Amniotic epithelial cell (primary cell): Measurements from ENCODE around the gene CLDN6.
"Not testable (repeated sequence)": the region's sequence is repeated elsewhere in the genome, so short reads cannot be mapped to it uniquely, and the experiment has no call there.

ENCODE experiments used
- DNase-seq: peaks from one replicate; pipeline ENCODE4 v3.0.0-alpha.2; 2010; ENCODE audit warnings: low read depth

CLDN6 gene, protein sequence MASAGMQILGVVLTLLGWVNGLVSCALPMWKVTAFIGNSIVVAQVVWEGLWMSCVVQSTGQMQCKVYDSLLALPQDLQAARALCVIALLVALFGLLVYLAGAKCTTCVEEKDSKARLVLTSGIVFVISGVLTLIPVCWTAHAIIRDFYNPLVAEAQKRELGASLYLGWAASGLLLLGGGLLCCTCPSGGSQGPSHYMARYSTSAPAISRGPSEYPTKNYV

GRCh38 chr16:3017794-3018506 is at the start of gene CLDN6:
Gene CLDN6 (minus strand): TSS chr16:3018183. CDS start chr16:3016021, 2,162 bp downstream.
- DNase-seq, result no peak

DNA sequence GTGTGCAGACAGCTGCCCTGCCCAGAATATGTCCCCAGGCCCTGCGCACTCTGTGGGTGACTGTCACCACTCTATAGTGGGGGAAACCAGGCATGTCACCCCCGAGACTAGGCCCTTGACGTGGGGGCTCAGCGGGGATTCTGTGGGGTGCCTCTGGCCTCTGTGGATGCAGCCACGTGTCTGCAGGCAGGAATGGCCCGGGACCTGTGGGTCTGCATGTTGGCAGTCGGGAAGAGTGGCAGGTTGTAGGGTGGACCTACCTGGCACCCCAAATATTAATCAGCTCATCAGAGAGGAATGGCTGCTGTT is 48.4 kb upstream of the CLDN6 start:
- no peak for DNase-seq

GRCh38 chr16:3065742-3066439 is 47.9 kb upstream of the CLDN6 start:
- DNase-seq, result no peak

- peak; percentile 59 for DNase-seq
Observed at GRCh38 chr16:3065069-3065741, 47.2 kb upstream of the CLDN6 start, which contains the start of gene IL32. Gene IL32 (plus strand): TSS chr16:3065640. CDS start chr16:3065812, 172 bp downstream.

DNA sequence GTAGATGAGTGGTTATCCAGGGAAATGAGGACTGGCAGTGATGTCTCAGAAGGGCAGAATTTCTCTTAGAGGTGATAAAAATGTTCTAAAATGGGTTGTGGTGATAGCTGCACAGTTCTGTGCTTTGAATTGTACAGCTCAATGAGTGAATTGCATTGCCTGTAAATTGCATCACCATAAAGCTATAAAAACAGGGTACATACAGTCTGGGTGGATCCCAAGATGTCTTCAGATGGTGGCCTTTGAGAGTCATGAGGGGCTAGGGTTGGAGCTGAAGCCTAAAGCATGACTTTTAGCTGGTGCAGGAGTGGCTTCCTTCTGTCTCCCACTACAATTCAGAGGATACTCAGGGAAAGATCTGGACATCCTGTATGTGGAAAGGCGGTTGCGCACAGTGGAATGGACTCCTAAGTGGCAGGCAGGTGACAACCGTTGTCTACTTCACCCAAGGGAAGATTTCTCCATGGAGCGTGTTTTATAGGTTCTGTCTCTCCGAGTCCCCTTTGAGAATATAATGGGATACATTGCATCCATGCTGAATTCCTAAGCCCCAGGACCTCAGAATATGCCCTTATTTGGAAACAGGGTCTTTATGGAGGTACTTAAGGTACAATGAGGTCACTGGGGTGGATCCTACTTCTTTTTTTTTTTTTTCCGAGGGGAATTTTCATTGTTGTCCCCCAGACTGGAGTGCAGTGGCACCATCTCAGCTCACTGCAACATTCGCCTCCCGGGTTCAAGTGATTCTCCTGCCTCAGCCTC is 45.8 kb upstream of the CLDN6 start:
- no peak for DNase-seq

DNA sequence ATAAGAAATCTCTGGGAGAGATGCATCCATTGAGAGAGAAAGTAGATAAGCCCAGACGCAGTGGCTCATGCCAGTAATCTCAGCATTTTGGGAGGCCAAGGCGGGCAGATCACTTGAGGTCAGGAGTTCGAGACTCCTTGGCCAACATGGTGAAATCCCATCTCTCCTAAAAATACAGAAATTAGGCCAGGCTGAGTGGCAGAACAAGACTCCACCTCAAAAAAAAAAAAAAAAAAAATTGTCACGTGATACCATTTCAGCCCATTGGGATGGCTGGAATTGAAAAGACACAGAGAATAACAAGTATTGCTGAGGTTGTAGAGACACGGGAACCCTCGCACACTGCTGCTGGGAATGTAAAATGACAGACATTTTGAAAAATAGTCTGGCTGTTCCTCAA is 44.6 kb upstream of the CLDN6 start:
- no peak for DNase-seq

DNA sequence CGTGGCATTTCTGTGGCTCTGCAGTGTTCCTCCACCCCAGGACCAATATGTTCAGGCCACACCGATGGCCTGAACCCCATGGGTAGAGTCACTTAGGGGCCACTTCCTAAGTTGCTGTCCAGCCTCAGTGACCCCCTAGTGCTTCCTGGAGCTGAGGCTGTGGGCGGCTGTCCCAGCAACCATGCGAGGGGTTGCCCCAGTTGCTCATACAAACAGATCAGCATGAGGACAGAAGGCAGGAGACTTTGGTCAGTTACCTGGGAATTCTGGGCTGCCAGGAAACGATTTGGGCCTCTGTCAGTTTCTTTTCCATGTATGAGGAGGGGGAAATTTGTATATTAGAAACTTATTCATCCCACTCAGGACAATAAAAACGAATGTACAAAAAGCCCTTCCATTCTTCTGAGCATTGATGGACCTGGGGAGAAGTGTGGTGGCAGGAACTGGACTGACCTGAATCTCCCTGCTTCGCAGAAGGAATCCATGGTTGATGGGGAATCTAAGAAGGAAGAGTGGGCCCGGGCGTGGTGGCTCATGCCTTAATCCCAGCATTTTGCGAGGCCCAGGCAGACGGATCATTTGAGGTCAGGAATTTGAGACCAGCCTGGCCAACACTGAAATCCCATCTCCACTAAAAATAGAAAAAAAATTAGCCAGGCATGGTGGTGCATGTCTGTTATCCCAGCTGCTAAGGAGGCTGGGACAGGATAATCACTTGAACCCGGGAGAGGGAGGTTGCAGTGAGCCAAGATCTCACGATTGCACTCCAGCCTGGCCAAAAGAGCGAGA is 42.5 kb upstream of the CLDN6 start:
- DNase-seq, result no peak

DNA sequence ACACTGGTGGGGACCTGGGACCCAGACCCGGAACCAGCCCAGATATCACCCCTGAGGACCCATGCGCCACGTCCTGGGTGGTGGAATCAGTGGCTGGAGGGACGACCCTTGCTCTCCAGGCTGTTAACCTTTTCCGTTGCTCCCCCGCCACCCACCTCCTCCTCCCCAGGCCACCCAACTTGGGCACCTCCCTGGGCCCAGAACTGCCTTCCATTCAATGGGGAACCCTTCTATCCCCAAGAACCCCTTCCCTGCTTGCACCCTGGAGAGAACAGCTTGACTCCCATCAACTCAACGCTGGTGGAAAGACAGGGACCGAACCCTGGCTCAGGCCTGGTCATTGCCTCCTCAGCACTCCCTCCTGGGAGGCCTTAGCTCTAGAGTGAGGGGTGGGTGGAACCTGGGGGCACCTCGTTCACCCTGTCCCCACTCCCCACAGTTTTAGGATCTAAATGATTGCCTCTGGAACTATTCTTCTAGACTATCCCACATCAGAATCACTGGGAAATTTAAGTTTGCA is 41.8 kb upstream of the CLDN6 start:
- DNase-seq, result no peak

GRCh38 chr16:3059041-3059722 is 41.2 kb upstream of the CLDN6 start:
- peak; percentile 57 for DNase-seq

GRCh38 chr16:3058139-3059030 is 40.4 kb upstream of the CLDN6 start:
- peak; percentile 11 for DNase-seq

DNA sequence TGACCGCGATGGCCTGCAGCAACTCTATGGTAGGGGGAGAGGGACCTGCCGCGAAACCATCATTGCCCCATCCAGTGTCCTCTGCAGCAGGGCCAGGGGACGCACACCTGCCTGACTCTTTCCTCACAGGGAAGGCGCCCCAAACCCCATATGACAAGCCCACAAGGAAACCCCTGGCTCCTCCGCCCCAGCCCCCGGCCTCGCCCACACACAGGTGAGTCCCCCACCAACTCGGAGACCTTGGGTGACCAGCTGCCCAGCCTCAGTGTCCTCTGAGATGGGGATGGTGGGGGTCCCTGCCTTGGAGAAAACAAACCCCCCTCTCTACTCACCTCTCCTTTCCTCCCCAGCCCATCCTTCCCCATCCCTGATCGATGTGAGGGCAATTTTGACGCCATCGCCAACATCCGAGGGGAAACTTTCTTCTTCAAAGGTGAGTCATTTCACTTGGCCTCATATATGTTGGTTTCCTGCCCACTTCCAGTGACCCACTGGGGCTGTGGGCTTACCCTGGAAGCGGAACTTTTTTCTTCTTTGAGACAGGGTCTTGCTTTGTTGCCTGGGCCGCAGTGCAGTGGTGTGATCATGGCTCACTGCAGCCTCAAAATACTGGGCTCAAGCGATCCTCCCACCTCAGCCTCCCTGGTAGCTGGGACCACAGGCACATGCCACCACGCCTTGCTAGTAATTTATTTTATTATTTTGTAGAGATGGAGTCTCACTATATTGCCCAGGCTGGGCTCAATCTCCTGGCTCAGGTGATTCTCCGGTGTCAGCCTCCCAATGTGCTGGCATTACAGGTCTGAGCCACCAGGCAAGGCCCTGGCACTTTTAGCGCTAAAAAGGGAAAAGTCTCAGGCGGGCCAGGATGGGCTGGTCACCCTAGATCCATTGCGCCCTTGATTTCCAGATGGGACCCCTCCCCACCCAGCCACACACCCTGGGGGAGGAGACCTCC is 39.5 kb upstream of the CLDN6 start:
- no peak for DNase-seq

GRCh38 chr16:3056336-3057180 is 38.6 kb upstream of the CLDN6 start:
- no peak for DNase-seq

GRCh38 chr16:3055734-3056115 is 37.7 kb upstream of the CLDN6 start:
- not testable (repeated sequence) for DNase-seq

DNA sequence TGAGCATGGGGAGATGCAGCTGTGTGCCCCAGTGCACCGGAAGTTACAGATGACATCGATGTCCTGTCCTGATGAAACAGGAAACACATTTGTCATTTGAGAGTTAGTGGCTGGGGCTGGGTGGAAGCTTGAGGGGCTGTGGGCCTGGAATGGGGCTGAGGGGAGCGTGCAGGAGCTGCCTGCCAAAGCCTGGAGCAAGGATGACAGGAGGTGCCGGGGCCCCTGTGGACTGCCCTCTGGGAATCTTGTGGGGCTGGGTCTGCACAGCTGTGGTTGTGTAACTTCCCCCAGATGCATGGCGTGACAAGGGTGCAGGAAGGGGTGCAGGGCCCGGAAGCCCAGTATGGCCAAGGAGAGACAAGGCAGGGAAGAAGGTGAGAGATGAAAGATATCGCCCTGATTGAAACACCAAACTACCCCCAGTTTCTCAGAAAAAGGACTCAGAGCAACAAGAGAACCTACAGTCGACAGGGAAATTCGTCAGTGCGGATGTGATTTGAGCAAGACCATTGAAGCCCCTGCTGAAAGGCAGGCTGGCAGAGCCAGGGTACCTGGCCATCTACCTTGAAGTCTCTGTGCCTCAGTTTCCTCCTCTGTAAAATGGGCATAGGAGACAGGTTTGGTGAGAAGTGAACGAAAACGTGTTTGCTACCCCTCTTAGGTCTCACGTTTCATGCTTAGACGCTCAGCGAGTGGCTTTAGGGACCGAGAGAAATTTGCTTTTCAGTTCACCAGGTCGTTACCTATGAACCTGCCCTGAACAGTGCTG is 37.2 kb upstream of the CLDN6 start:
- DNase-seq, result no peak

DNA sequence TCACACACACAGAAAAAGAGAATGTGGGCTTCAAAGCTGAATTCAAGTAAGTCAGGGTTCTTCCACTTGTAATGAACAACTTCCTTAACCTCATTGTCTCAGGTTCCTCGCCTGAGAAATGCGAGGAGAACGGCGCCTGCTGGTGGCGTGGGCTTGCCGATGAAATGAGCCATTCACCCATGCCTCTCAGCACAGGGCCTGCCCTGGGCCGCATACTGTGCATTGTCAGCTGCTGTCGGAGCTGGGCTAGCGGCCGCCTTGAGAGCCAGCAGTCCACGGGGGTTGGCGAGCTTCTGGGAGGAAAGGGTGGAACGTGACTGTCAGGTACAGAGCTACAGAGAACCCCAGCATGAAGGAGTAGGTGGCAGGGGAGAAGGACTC is 35.3 kb upstream of the CLDN6 start:
- not testable (repeated sequence) for DNase-seq

GRCh38 chr16:3052571-3053329 is 34.8 kb upstream of the CLDN6 start:
- not testable (repeated sequence) for DNase-seq
